Gastroesophageal sphincter (tissue), 3 donors: ENCODE measurements around the gene ZNF777.

Experiments used
- CTCF ChIP-seq, 4 experiments: fragments of 200-600 bp in 2 of 4; fragments of 450-650 bp in 2 of 4; sonication (generic) in 1 of 4; IDR thresholded peaks; one replicate each; pipeline ENCODE4 v1.5.1; 2017 to 2019; ENCODE audit warnings: antibody characterized with exemption in 4 of 4, mild to moderate bottlenecking in 2 of 4, moderate library complexity in 2 of 4
- EP300 ChIP-seq: sonication (generic); formaldehyde crosslinking; IDR thresholded peaks from one replicate; pipeline ENCODE4 v1.6.1; 2017; ENCODE audit warnings: antibody characterized with exemption, mild to moderate bottlenecking
- POLR2A ChIP-seq, 2 donors: fragments of 450-650 bp; IDR thresholded peaks; one replicate each; pipeline ENCODE4 v1.6.1; 2017; ENCODE audit warnings: antibody characterized with exemption in 2 of 2, mild to moderate bottlenecking in 2 of 2, moderate library complexity in 1 of 2
- POLR2AphosphoS5 ChIP-seq: sonication (generic); formaldehyde crosslinking; IDR thresholded peaks from one replicate; pipeline ENCODE4 v1.6.1; 2017; ENCODE audit warnings: antibody characterized with exemption

GRCh38 chr7:149404825-149405224, 56.0 kb downstream of the ZNF777 start:
- TF ChIP-seq EP300 = no peak
- TF ChIP-seq CTCF (IDR thresholded peaks at IDR 0.05) = no peak
- TF ChIP-seq POLR2AphosphoS5 = no peak
- TF ChIP-seq POLR2A (IDR thresholded peaks at IDR 0.05) = no peak
